HPDE6-E6E7 (cell line): ENCODE data around the gene KCNH1.

ENCODE experiments used
- DNase-seq: peaks from one replicate; pipeline ENCODE4 v3.0.0; 2011; ENCODE audit warnings: missing footprints; ENCODE audit errors: extremely low spot score

The KCNH1 gene

DNA sequence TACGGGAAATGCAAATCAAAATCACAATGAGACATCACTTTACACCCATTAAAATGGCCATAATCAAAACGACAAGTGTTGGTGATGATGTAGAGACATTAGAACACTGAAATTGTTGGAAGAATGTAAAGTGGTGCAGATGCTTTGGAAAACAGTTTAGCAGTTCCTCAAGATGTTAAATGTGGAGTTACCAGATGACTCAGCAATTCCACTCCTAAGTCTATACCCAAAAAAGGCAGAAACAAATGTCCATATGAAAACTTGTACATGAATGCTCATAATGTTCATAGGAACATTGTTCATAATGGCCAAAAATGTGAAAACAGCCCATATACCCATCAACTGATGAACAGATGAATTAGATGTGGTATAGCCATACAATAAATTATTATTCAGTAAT is 267.4 kb downstream of the KCNH1 start:
- DNase-seq, result no peak

DNA sequence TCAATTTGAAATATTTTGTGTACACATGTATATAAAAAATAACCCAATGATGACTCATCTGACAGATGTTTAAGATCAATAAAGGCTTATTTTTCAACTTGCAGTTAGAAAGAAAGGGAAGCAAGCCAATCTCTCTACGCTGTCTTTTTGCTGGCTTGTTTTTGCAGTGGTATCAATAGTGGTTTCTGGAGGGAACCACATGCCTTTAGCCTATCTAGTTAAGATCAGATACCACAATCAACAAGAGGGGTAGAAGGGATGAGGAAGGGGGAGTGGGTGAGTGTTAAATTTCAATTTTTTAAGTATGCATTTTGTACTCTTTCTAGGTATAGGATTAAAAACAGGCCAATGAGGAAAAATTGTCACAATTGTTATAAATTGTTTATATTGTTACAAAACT is 276.2 kb downstream of the KCNH1 start:
- no peak for DNase-seq

DNA sequence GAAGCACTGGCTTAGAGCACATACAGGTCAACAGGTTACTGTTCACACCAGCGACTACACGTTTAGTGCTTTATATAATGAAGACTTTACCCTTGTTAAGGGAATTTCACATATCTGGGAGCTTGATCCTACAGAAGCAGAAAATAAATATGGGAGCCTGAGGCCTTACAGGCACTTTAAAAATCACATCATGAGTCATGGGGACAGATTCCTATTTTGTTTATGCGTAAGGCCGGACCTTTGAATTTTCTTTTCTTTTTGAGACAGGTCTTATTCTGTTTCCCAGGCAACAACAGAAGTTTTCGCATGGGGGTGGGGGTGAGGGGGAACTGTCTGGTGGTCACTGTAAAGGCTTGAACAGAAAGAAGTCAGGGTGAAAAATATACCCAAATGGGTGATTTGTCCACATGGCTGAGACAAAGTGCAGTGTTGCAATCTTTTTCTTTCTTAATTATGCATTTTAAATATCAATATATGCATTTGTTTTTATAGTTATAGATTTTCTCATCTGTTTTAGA is 276.7 kb downstream of the KCNH1 start:
- DNase-seq, result no peak

DNA sequence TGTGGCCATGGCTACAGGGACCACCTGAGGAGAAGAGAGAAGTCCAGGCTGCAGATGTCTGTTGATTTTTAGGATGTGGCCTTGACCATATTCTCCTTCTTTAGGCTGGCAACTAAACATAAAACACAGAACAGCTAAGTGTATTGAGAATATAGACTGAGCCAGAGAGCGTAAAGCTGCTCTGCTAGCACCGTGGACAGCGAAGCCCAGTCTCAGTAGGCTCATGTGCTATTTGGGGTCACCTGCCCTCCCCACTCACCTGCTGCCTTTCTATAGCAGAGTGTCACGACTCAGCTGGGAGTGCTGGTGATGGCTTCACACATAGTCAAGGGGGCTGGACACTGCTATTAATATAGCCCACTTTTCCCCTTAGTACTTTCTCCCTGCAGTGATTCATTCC is 278.5 kb downstream of the KCNH1 start:
- no peak for DNase-seq

DNA sequence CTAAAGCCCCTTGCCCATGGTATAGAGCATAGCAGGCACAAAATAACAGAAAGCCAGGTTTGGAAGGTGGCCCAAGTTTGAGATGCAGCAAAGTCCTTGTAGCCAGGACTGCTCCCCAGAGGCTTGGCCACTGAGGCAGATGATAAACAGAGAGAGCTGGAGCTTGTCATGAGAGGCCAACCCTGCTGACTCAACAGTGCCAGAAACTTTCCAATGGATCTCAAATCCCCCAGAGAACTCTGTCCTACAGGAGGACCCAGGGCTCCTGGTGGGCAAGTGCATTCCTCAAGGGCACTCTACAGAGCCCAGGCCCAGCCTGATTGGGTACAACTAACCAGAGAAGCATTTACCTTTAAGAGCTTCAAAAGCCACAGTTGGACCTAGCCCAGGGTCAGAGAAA is 280.7 kb downstream of the KCNH1 start:
- DNase-seq, result no peak

DNA sequence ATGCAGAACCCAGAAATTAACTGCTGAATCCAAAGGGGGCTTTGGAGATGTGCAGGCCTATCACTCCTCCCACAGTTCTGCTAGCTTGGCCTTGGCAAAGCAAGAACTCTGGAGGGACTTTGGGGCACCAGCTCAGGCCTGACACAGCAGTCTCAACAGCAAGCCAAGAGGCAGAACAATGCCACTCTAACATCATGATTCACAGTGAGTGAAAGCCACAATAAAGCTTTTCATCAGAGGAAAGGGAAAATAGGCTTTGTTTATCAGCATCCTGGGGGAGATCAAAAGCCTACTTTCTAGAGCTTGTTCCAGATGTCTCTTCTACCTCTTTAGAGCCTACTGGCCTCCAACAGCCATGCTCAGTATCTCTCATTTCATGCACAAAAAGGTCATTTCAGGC is 283.4 kb downstream of the KCNH1 start:
- DNase-seq, result no peak

DNA sequence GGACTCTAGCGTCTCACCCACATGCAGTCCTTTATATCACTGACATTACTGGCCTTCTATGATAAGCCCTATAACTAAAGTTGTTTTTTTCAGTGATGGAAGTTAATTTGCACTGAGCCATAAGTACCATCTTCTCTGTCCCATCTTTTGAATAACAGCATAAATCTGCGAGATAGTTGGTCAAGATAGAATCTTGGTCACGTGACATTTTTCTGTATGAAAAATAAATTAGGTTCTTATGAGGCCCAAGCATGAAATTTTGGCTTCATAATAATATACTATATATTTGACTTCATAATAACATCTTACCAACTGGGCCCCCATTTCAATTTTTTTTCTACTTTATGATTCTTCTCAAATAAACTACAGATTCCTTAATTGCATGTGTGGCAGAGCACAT is 285.5 kb downstream of the KCNH1 start:
- DNase-seq, result no peak

DNA sequence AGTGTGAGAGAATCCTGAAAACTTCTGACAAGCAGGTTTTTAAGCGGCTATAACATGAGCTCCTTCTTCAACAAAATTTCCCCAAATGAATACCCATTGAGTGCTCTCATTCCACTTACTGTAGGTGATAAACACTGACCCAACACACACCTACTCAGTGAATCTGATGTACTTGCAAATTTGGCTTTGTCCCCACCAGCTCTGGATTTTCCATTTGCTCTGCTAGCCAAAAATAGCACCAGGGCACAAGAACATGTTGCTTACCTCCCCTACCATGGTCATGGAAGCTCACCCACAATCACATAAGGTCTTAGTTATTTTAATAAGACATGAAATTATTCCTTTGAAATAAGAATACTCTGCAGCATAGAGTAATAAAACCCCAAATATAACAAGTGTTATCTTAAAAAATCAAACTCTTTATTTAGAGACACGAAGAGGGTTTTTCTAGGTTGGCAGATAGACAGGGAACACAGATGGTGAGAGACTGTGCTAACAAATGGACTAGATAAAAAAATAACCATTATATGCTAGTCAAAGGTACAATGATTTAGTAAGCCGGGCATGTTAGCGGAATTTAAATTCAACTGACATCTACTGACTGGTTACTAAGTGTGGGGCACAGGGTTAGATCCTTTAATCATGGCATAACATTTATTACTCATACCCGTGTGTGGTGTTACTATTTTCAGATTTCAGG is 291.9 kb downstream of the KCNH1 start:
- DNase-seq, result no peak

DNA sequence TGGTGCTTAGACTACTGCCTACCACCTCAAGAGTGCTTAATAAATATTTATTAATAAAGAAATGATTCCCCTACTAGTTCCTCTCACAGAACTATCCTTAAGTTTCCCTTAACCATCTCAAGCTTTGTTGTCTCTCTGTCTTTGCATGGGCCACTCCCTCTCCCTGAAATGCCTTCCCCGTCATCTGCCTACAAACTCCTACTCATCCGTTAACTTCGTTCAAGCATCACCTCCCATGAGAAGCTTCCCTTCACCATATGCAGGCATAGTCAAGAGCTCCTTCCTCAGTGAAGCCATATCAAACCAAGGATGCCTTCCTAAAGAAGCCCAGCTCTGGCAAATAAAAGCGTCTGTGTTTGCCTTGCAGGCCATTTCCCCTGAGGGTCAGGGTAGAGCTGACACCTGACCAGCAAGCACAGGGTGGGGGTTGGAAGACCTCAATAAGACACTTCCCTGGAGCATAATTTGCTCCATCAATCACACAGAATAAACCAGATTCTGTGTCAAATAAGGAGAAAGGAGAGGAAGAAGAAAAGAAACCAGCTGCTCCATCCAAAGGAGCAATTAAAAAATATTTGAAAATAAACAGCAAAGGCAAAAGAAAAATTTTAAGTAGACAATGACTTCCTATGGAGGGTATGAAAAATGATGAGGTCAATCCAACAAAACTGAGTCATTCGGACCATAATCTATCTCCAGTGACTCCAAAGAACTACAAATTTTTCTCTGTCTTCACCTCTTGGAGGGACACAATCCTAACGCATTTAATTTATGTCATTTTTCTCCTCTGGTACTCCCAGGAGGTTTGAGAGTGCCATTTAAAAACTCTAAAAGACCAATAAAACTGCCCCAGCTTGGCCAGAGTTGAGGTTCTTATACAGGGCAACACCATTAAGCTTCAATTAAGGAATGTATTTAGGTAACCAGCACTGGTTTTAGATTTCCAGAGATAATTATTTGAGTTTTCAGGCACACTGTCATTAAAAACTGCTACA is 303.6 kb downstream of the KCNH1 start:
- DNase-seq, result no peak

DNA sequence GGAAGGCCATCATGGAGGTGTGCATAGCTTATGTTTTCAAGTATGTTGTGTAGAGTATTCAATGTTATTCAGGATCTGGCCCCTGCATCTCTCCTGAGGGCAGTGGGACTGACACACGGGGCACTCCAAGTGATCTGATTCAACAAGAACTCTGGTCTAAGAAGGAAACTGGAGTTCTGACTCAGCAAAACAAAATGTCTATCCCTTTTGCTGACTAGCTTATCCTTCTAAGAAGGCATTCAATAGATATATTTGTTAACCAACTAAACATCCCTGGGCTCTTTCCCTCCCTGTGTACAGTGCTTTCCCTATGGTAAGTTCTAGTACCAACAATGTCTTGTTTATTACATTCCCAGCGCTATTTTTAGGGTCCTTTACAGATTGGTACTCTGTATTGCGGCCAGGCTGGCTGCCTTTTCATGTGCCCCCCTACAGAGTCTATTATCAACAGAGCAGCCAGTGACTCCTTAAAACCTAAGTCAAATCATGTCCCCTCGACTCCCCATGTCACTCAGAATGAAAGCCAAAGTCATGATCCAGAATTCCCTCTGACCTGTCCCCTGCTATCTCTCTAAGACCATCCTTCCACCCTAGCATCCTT is 304.9 kb downstream of the KCNH1 start:
- no peak for DNase-seq

DNA sequence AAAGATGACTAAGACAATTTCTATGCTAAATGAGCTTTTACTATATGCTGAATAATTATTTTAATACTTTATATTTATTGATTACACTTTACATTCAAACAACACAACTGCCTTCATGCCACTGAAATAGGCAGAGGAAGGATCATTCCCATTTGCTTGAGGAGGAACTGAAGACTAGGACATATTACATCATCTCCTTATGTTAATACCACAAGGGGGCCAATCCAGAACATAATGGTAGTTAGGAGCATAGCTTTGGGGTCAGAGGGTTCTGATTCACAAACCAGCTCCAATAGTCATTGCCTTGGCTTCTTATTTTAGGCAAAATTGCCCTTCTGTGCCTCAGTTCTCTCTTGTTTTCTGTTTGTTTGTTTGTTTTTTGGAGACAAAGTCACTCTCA is 306.5 kb downstream of the KCNH1 start:
- no peak for DNase-seq

DNA sequence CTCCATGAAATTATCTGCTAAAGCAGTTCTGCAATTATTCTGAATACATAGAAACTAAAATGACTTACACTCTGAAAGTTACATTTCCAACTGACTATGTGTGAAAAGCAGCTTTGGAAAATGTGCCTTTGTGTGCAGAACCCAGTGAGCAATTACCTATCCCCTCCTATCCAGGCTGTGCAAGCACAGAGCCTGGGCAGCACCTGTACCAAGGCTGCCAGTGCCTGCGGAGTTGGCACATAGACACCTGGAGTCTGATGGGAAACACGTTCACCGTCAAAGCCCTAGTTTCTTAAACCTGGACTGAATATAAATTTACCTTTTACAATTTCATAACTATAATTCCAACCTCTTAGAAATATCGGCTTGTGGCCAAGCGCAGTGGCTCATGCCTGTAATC is 307.3 kb downstream of the KCNH1 start:
- no peak for DNase-seq

DNA sequence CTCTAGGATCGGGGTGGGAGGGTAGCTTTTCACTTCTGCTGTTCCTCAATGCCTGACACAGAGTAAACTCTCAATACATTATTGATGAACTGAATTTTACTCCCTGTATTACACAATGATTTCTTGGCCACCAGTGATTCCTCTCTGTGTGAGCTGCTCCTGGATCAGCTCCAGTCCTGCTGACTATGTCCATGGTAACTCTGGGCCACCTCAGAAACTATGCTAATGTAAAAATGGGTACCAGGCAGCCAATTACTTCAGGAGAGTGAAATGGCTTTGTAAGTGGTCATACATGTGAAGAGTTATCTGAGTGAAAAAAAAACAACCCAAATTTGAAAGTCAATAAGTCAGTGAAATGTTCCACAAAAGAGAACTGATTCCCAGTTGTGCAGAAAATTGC is 311.0 kb downstream of the KCNH1 start:
- no peak for DNase-seq

DNA sequence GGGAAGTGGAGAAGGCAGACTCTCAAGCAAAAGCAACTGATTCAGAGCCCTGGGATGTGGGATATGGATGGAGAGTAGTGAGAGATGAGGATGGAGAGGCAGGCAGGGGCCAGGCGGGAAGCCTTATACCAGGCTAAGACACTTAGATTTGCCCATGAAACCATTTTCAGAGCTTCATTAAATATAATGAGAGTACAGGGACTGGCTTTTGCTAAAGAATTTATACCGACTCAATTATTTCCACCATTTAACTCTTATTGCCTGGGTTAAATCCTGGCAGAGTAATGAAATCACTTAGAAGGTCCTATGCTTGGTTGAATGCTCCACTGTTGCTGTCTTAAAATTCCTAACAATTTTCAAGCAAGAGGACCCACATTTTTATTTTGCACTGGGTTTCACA is 311.7 kb downstream of the KCNH1 start:
- no peak for DNase-seq

DNA sequence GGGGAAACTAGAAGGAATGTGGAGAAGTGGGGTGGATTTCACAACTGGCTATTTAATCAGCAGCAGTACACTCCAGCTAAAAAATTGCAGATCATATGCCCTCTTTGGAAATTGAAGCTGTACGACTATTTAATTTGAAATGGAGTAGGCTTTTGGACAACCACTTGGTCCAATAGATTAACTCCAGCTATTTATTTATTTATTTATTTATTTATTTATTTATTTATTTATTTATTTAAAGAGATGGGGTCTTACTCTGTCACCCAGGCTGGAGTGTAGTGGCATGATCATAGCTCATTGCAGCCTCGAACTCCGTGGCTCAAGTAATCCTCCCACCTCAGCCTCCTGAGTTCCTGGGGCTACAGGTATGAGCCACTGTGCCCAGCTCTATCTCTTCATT is 312.3 kb downstream of the KCNH1 start:
- DNase-seq, result no peak

DNA sequence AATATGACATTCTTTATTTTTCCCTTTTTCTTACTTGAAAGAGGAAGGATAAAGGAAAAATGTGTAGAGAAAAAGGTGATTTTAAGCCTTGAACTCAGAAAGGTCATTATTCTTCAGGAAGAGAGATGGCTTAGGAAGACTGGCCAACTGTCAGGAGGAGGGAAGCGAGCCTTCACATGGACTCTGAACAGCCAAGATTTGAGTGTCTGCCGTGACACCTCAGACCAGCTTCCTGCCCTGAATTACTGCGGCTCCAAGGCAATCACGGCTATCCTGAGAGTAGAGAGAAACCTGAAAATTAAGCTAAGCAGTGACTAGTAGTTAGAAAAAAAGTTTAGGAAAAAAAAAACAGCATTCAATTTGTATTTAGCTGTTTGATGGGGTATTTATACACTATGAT is 314.7 kb downstream of the KCNH1 start:
- no peak for DNase-seq

DNA sequence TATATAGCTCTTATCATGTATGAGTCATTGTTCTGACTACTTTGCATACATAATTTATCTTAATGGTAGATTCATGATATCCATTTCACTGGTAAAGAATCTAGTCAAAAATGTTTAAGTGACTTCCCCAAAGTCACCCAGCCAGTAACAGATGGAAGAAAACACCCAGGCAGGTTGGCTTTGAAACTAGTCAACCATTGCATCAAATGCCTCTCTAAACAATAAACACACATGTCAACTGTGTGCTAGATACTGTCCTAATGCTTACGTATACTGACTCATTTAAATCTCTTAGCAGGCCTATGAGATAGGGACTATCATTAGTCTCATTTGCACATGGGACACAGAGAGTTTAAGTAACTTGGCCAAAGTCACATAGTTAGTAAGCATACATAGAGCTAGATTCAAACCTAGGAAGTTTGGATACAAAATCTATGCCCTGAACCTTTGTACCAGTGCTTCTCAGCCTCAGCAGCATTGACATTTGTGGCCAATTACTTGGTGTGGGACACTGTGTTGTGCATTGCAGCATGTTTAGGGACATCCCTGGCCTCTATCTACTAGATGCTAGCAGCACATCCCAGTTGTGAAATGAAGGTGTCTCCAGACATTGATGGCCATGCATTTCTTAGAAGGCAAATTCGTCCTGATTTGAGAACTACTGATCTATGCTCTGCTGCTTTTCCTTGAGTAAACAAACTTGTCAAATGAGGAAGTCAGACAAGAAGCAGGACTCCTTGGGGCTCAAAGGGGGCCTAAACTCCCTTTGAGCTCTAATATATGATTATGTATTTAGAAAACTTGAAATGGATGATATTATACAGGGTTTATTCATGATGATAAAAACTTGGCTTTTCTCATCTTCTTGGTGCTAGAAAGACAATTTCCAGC is 316.3 kb downstream of the KCNH1 start:
- no peak for DNase-seq

DNA sequence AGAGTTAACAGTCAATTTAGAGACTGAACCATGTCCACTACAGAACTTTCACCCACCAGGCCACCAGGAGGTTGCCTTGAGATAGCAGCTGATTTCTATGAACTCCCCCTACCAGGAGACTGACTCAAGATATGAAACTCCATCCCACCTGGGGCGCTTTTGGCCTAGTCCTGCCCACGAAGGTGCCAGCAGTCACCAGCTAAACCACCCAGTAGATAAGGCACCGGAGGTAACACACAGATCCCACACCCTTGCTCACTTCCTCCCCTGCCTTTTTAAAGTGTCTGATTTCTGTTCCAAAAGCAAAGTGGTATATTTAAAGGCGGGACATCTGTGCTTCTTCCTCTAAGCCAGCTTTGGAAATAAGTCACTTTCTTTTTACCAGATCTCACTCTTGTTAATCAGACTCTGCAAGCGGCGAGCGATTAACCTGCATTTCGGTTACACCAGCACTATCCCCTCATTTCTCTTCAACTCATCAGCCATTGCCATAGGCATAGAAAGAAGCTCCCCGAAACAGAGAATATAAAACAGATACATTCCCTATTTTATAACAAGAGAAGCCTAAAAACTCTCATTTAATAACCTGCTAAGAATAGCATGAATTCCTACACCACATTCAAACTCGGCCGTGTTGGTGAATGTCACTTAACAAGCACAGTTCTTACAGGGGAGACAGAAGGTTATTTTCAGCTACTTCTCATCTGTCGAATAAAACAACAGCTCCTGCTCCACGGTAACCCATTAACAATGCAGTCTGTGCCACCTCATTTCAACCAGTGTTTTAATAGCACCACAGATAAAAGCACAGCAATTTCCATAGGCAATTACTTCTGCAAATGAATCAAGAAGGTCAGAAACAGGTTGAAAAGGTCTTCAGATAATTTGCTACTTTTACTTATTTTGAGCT is 318.1 kb downstream of the KCNH1 start:
- no peak for DNase-seq

DNA sequence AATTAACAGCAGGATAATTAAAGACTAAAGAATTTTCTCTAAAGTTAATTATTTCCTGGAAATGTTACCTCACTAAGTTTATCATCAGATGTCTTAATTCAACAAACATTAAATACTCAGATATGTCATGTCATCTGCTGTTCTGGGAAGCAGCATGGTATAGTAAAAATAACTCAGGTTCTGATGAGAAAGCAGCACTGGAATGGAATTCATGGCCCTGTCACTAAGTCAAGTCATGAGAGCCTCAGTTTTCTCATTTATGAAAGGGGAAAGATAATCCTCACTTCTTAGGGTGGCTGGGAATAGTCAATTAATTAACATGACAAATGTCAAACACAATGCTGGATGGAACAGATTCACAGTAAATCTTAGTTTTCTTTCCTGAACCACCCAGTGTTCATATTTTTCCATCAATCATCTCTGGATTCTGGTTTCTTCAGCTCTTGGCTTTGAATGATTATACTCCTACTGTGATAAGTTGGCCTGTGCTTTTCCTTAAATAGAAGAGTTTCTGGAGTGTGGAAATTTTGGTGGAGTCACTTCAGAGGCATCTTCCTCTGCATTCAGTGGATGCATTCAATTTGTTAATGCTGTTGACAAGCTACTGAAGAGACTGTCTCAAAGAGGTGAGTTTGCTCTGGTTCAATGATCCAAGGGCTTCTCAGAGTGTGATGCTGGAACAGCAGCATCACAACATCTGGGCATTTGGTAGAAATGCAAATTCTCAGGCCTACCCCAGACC is 319.4 kb downstream of the KCNH1 start:
- DNase-seq, result no peak

DNA sequence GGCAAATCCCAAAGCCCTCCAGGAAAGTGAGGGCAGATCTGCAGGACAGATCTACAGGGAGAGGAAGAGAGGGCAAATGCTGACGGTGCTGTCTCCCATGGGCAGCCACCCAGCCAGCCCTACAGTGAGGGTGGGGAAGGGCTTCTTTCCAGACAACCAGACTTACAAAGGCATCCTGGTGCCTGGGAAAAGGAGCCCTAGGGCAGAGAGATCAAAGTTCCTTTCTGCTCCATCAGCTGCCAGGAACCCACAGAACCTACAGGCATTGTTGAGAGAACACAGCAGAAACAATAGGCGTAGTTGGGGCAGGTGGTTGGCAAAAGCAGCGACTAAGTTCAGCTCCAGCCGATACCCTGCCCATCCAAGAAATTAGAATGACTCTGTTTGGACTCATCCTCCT is 332.4 kb downstream of the KCNH1 start:
- no peak for DNase-seq
